ENCODE data around the gene NLRP1.

Gene NLRP1

GRCh38 chr17:5516060-5516792 is 68.1 kb downstream of the NLRP1 start:
- peak; percentile 97 for DNase-seq

GRCh38 chr17:5514976-5515375 is 69.3 kb downstream of the NLRP1 start:
- DNase-seq, result no peak

GRCh38 chr17:5513628-5514027 is 70.7 kb downstream of the NLRP1 start:
- DNase-seq, result no peak

DNA sequence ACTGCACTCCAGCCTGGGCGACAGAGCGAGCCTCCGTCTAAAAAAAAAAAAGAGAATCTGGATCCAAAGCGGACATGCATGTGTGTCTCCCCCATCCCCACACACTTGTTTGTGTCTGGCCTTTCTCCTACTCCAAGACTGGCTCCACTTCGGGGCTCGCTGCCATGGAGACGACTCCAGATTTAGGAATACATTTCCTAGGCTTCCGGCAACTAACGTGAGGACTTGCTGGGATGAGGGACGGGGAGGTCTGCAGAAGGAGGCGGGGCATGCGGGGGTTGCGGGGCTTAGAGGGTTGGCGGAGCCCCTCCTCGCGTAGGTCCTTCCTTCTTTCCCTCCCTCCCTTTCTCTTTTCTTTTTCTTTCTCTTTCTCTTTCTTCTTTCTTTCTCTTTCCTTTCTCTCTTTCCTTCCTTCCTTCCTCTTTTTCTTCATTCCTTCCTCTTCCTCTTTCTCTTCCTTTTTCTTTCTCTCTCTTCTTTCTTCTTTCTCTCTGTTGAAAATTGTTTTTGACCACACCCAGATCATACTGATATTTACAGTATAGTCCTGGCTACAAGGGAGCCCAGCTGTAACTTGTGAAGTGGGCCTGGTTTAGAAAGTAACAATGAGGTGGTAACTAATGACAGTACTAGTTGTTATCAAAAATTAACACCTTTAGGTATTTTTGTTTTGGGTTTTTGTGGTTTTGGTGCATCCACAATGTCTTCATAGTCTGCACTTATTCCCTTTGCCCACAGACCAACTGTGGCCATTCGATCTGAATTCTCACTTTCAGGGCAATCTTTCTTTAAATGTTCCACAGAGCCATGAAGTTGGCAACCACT is 72.7 kb downstream of the NLRP1 start:
- DNase-seq, result peak; percentile 37

DNA sequence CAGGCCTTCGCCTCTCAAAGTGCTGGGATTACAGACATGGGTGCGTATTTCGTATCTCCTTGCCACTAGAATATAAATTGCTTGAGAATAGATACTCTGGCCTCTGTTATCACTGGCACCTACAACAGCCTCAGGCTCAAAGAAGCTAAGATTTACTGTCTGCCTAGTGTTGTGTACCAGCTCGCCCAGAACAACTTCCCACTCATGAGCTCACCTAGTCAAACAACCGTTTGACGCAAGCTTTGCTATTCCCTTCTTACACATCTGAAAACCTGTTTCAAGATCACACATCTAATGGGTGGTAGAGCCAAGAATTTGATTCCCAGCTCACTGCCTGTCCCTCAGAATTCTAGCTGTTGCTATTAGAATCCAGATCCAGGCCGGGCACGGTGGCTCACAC is 73.5 kb downstream of the NLRP1 start:
- DNase-seq, result no peak

GRCh38 chr17:5509482-5509881 is 74.8 kb downstream of the NLRP1 start:
- peak; percentile 63 for DNase-seq

GRCh38 chr17:5508810-5509209 is 75.5 kb downstream of the NLRP1 start:
- DNase-seq, result peak; percentile 44

GRCh38 chr17:5506307-5506706 is 78.0 kb downstream of the NLRP1 start:
- DNase-seq, result no peak

DNA sequence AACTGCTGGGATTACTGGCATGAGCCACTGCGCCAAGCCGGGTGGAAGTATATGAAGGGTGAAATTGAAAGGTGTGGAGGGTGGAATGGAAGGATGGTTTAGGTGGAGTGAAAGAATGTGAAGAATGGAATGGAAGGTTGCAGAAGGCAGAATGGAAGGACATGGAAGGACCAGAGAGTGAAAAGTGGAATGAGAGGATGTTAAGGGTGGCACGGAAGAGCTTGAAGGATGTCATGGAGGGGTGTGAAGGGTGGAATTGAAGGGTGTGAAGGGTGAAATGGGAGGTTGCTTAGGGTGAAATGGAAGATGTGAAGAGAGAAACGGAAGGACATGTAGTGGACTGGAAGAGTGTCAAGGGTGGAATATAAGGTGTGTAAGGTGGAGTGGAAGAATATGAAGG is 81.8 kb downstream of the NLRP1 start:
- DNase-seq, result no peak

GRCh38 chr17:5501685-5502084 is 82.6 kb downstream of the NLRP1 start:
- DNase-seq, result no peak

- peak; percentile 88 for DNase-seq
Measured at GRCh38 chr17:5500589-5501391, 83.5 kb downstream of the NLRP1 start.

DNA sequence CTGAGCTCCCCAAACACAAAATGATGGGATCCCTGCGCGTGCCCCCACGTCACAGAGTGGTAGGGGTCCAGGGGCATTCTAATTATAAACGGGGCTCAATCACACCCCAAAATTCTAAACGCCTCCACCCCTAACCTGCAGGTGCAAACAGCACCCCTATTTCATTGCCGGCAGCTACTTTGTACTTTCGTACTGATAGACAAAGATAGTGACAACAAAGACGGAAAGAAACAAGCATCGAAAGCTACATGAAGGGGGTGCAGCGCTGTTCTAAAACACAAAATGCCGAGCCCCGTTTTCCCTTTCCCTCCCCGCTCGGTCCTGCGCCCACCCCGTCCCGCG is 84.1 kb downstream of the NLRP1 start:
- DNase-seq, result no peak

GRCh38 chr17:5499476-5500231 is 84.7 kb downstream of the NLRP1 start:
- DNase-seq, result no peak

- no peak for DNase-seq
Measured at GRCh38 chr17:5492970-5493369, 91.3 kb downstream of the NLRP1 start.

- no peak for DNase-seq
Measured at GRCh38 chr17:5488752-5489151, 95.6 kb downstream of the NLRP1 start.

DNA sequence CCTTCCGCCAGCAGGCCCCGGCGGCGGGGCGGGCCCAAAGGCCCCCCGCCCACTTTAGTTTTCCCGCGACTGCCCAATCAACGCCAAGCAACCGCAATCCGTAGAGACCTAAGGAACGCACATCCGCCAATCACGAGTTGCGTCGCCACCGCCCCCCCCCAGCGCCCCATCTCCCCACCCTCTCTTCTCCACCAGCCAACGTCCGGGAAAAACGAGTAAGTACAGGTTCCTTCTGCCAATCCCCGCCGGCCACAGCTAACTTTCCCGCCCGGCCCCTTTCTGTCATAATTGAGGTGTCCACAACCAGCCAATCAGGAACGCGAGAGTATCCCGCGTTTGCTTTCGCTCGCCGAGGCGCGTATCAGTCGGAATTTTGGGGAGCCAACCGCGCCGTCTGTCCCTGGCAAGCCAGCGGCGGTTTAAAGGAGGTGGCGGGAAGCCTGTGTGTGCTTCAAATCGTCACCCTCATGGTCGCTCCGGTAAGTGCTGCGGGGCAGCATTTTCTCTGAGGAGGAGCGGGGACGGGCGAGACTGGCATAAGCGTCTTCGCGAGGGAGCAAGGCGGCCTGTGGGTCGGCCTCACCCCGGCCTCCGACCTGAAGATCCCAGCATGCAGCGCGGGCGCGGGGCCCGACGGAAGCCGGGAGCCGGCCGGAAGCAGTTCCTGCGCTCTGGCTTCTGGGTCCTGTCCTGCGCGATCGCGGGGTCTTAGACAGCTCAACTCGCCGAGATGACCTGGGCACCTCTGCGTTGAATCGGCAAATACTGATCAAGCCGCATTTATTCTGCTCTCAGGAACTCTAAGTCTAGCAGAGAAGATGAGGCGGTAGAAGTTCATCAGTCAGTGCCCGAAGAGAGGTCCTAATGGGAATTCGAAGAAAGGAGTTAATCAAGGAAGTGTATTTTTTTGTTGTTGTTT is 97.8 kb downstream of the NLRP1 start, which contains the start of gene MIS12:
TSS of gene MIS12 (plus strand) at position 361 of the 919 bp plus-strand sequence. CDS start 2,297 bp downstream, outside the sequence.
- DNase-seq, result peak; percentile 100

DNA sequence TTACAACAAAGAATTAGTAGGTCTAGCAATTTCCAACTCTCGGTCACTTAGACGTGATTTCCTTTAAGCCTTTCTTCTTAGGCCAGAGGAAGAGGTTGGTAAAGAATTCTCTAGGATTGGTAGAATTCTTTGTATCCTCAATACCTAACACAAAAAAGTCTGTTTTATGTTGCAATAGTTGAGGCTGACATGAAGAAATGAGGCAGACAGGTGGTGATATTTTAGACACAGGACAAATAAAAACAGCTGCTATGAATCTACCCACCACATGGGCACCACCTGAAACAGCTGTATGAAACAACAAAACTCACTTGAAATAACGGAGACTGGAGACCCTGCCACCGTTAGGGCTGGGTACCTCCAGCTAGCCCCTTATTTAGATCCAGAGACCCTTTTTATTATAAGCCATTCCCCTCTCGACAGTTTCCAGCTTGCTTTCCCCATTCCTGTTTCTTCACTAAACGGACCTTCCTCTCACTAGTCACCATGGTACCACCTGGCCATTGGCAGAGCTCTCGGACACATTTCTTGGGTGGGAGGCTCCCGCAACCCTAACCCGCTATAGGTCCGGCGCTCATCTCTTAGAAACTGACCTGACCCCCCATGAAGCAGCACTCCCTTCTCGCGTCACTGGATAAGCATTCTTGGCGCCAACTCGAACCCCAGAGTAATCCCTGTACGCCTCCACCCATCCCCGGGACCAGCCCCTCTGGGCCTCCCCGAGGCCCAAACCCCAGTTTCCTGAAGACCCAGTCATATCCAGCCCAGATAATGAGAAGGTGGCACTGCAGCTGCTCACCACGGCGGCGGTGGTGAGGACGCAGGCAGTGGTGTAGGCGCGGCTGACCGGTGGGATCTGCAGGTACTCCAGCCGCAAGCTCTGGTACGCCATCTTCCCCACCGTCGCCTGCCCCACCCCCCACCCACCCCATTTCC is 98.8 kb downstream of the NLRP1 start, which contains the start of gene DERL2:
TSS of gene DERL2 (minus strand) at position 909 of the 936 bp plus-strand sequence. CDS start at position 892, 17 bp downstream.
- no peak for DNase-seq

- no peak for DNase-seq
Measured at GRCh38 chr17:5481451-5481850, 102.9 kb downstream of the NLRP1 start.

GRCh38 chr17:5480962-5481361 is 103.3 kb downstream of the NLRP1 start:
- DNase-seq, result no peak

DNA sequence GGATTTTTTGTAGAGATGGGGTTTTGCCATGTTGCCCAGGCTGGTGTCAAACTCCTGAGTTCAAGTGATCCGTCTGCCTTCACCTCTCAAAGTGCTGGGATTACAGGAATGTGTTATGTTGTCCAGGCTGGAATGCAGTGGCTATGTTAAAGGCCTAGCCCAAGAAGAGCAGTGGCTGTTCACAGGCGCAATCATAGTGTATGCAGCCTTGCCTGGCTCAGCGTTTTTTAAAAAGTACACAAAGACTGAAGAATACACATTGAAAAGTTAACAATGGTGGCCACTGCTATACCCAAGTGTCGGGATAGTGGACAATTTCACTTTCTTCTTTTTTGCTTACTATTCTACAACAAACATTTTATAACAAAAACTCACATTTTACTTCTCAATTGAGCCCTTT is 105.3 kb downstream of the NLRP1 start:
- no peak for DNase-seq

Measured in fibroblast of skin of scalp (primary cell).